Suprapubic skin (tissue), 4 donors: Measurements from ENCODE around the gene CFAP74. TPM values are rescaled to one million over a fixed set of nuclear protein-coding genes. Genes with fewer than 3 reads are reported as not detected.
A peak's percentile ranks its signal among the peaks of the same experiment; 100 is the strongest.

ENCODE experiments used
- DNase-seq, 2 donors: peaks; one replicate each; pipeline ENCODE4 v3.0.0-alpha.2; 2019; ENCODE audit warnings: low spot score in 2 of 2
- H3K27ac ChIP-seq: fragments of 200-600 bp; sonication (generic); one replicate; pipeline ENCODE4 v1.5.1; 2019
- H3K27me3 ChIP-seq: fragments of 200-600 bp; sonication (generic); one replicate; pipeline ENCODE4 v1.5.1; 2019
- H3K36me3 ChIP-seq: fragments of 200-600 bp; sonication (generic); one replicate; pipeline ENCODE4 v1.5.1; 2019
- H3K4me1 ChIP-seq: fragments of 200-600 bp; sonication (generic); one replicate; pipeline ENCODE4 v1.5.1; 2019
- H3K4me3 ChIP-seq: fragments of 200-600 bp; sonication (generic); one replicate; pipeline ENCODE4 v1.5.1; 2019; ENCODE audit warnings: mild to moderate bottlenecking
- H3K9me3 ChIP-seq: fragments of 200-600 bp; sonication (generic); one replicate; pipeline ENCODE4 v1.5.1; 2019
- EP300 ChIP-seq: sonication (generic); formaldehyde crosslinking; IDR thresholded peaks from one replicate; pipeline ENCODE4 v1.6.1; 2017; ENCODE audit warnings: antibody characterized with exemption
- POLR2A ChIP-seq, 2 donors: fragments of 450-650 bp; IDR thresholded peaks; one replicate each; pipeline ENCODE4 v1.6.1; 2017; ENCODE audit warnings: antibody characterized with exemption in 2 of 2, mild to moderate bottlenecking in 2 of 2, moderate library complexity in 2 of 2
- POLR2AphosphoS5 ChIP-seq, 3 donors: sonication (generic); formaldehyde crosslinking; IDR thresholded peaks; one replicate each; pipeline ENCODE4 v1.6.1; 2017; ENCODE audit warnings: antibody characterized with exemption in 3 of 3
- WGBS: methylation state at CpG from one replicate; pipeline ENCODE4 v1.1.5; 2018; 5-methylcytosine and 5-hydroxymethylcytosine counted together
- total RNA-seq, 4 donors: library from RNA; depleted of rRNA; stranded (reverse); fragments of >200 nt; gene quantifications; one replicate each; pipeline ENCODE4 v1.1.0, GENCODE V29; 2016
- TF ChIP-seq, protein P1 (sequence below), 2 donors: fragments of 200-600 bp in 1 of 2; fragments of 450-650 bp in 1 of 2; sonication (generic) in 1 of 2; IDR thresholded peaks; one replicate each; pipeline ENCODE4 v1.5.1; 2016 to 2019; ENCODE audit warnings: antibody characterized with exemption in 2 of 2, mild to moderate bottlenecking in 1 of 2, moderate library complexity in 1 of 2

CFAP74 gene
- total RNA-seq, 4 donors from 2014 or later = not detected

- DNase-seq = peak in 1 of 2 donors; percentile 61
- no peak overlapping the region for H3K27ac ChIP-seq
- 90% methylated on average over 2 of the region's 26 CpGs for WGBS
- no peaks in the 10 kb centered on the region for H3K27me3 ChIP-seq
- H3K4me3 ChIP-seq = no peak overlapping the region
- peaks cover 11% of the 10 kb centered on the region for H3K4me1 ChIP-seq
- no peaks in the 10 kb centered on the region for H3K36me3 ChIP-seq
- no peaks in the 10 kb centered on the region for H3K9me3 ChIP-seq
- TF ChIP-seq POLR2A (IDR thresholded peaks at IDR 0.05) = no peak
- no peak for TF ChIP-seq POLR2AphosphoS5 (IDR thresholded peaks at IDR 0.05)
- TF ChIP-seq, protein P1, sequence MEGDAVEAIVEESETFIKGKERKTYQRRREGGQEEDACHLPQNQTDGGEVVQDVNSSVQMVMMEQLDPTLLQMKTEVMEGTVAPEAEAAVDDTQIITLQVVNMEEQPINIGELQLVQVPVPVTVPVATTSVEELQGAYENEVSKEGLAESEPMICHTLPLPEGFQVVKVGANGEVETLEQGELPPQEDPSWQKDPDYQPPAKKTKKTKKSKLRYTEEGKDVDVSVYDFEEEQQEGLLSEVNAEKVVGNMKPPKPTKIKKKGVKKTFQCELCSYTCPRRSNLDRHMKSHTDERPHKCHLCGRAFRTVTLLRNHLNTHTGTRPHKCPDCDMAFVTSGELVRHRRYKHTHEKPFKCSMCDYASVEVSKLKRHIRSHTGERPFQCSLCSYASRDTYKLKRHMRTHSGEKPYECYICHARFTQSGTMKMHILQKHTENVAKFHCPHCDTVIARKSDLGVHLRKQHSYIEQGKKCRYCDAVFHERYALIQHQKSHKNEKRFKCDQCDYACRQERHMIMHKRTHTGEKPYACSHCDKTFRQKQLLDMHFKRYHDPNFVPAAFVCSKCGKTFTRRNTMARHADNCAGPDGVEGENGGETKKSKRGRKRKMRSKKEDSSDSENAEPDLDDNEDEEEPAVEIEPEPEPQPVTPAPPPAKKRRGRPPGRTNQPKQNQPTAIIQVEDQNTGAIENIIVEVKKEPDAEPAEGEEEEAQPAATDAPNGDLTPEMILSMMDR (IDR thresholded peaks at IDR 0.05) = no peak
- no peak for TF ChIP-seq EP300
Measured at GRCh38 chr1:1926346-1926811, 77.2 kb downstream of the CFAP74 start.

GRCh38 chr1:1925437-1926345 is 77.9 kb downstream of the CFAP74 start:
- H3K4me1 ChIP-seq = peaks cover 11% of the 10 kb centered on the region
- 80% methylated on average over 12 of the region's 27 CpGs for WGBS
- no peak for DNase-seq
- H3K9me3 ChIP-seq = no peaks in the 10 kb centered on the region
- H3K4me3 ChIP-seq = no peak overlapping the region
- no peaks in the 10 kb centered on the region for H3K36me3 ChIP-seq
- H3K27ac ChIP-seq = no peak overlapping the region
- TF ChIP-seq, protein P1 (IDR thresholded peaks at IDR 0.05) = no peak
- TF ChIP-seq EP300 (no peak), POLR2A (IDR thresholded peaks at IDR 0.05) (no peak), POLR2AphosphoS5 (IDR thresholded peaks at IDR 0.05) (no peak)
- no peaks in the 10 kb centered on the region for H3K27me3 ChIP-seq

DNA sequence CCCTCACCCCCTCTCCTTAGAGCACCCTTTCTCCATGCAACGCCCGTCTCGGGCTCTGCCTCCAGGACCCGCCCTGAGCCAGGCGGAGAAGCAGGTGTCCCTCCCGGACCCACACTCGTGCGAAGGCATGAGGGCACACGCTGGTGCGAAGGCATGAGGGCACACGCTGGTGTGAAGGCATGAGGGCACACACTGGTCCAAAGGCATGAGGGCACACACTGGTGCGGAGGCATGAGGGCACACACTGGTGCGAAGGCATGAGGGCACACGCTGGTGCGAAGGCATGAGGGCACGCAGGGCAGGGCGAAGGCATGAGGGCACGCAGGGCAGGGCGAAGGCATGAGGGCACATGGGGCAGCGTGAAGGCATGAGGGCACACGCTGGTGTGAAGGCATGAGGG is 78.7 kb downstream of the CFAP74 start:
- Histone ChIP-seq H3K36me3 (no peaks in the 10 kb centered on the region), H3K9me3 (no peaks in the 10 kb centered on the region), H3K27me3 (no peaks in the 10 kb centered on the region), H3K4me1 (peaks cover 14% of the 10 kb centered on the region), H3K4me3 (no peak overlapping the region), H3K27ac (no peak overlapping the region)
- TF ChIP-seq, protein P1 (IDR thresholded peaks at IDR 0.05) = no peak
- TF ChIP-seq POLR2A (IDR thresholded peaks at IDR 0.05) (no peak), EP300 (no peak), POLR2AphosphoS5 (IDR thresholded peaks at IDR 0.05) (no peak)
- 73% methylated on average over 20 of the region's 21 CpGs for WGBS
- DNase-seq = no peak

DNA sequence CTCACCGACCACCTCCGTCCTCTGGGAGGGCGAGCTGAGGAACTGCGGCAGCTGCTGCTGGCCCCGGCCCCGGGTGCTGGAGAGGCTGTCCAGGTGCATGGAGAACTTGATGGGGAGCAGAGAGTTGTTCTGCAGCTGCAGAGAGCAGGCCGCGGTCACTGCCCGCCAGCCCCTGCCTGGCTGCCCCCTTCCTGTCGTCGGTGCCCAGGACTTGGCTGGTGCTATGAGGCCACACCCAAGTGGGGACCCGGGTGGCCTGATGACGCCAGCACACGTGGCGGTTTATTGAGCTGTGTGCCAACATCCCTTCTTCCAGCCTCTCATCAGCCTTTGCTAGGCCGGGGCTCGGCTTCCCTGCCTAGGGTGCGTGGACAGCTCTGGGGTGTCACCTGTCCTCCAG is 79.2 kb downstream of the CFAP74 start:
- Histone ChIP-seq H3K27ac (no peak overlapping the region), H3K9me3 (no peaks in the 10 kb centered on the region), H3K27me3 (no peaks in the 10 kb centered on the region), H3K4me1 (peaks cover 19% of the 10 kb centered on the region), H3K4me3 (no peak overlapping the region), H3K36me3 (no peaks in the 10 kb centered on the region)
- WGBS = 33% methylated on average over 6 of the region's 18 CpGs
- TF ChIP-seq POLR2AphosphoS5 (IDR thresholded peaks at IDR 0.05) (no peak), EP300 (no peak), POLR2A (IDR thresholded peaks at IDR 0.05) (no peak)
- TF ChIP-seq, protein P1 (IDR thresholded peaks at IDR 0.05) = no peak
- DNase-seq = no peak
